Adrenal gland (tissue), 12 donors: ENCODE data around the gene TH. TPM values are rescaled to one million over a fixed set of nuclear protein-coding genes. Genes with fewer than 3 reads are reported as not detected.

Experiments
- DNase-seq, 7 donors: peaks; one replicate each; pipeline ENCODE4 v3.0.0-alpha.2; 2019 to 2020
- H3K27ac ChIP-seq, 5 donors: fragments of 200-600 bp; sonication (generic) in 4 of 5; 1 replicate in 3 of 5; 2 replicates in 2 of 5; pipeline versions ENCODE4 v1.5.1 to v1.8.0; 2016 to 2020; ENCODE audit warnings: mild to moderate bottlenecking in 1 of 5
- H3K27me3 ChIP-seq: fragments of 200-600 bp; 2 replicates; pipeline ENCODE4 v1.8.0; 2021
- H3K36me3 ChIP-seq, 2 donors: fragments of 200-600 bp; replicated peaks in 1 of 2; 1 replicate in 1 of 2; 2 replicates in 1 of 2; pipeline versions ENCODE4 v1.5.1 to v1.8.0; 2018 to 2022
- H3K4me1 ChIP-seq, 2 donors: fragments of 200-600 bp; replicated peaks in 1 of 2; 1 replicate in 1 of 2; 2 replicates in 1 of 2; pipeline versions ENCODE4 v1.5.1 to v1.8.0; 2018 to 2021
- H3K4me3 ChIP-seq, 4 donors: fragments of 200-600 bp; sonication (generic) in 3 of 4; one replicate each; pipeline ENCODE4 v1.5.1; 2016 to 2018
- H3K9me3 ChIP-seq, 3 donors: fragments of 200-600 bp; sonication (generic) in 1 of 3; replicated peaks in 1 of 3; 1 replicate in 2 of 3; 2 replicates in 1 of 3; pipeline versions ENCODE4 v1.5.1 to v1.8.0; 2016 to 2021
- CTCF ChIP-seq, 6 experiments: fragments of 450-650 bp in 4 of 6; fragments of 200-600 bp in 2 of 6; sonication (generic) in 1 of 6; IDR thresholded peaks; 1 replicate in 5 of 6; 2 replicates in 1 of 6; pipeline versions ENCODE4 v1.5.1 to v1.8.0; 2016 to 2021; ENCODE audit warnings: antibody characterized with exemption in 6 of 6, mild to moderate bottlenecking in 2 of 6, moderate library complexity in 1 of 6
- POLR2A ChIP-seq, 2 donors: fragments of 450-650 bp; IDR thresholded peaks; one replicate each; pipeline ENCODE4 v1.6.1; 2017; ENCODE audit warnings: antibody characterized with exemption in 2 of 2, mild to moderate bottlenecking in 2 of 2, moderate library complexity in 1 of 2
- WGBS, 4 donors: extraction: QIAGEN DNeasy Blood & Tissue Kit in 2 of 4; methylation state at CpG; one replicate each; pipeline versions ENCODE4 v1.1.5 to v1.1.7; 2013 to 2017; 5-methylcytosine and 5-hydroxymethylcytosine counted together
- intact Hi-C, 2 donors: fragments of 100-400 bp; cut with DNase I; formaldehyde crosslinking; loops; one replicate each; pipeline versions ENCODE4 v1.14.1 to v1.15.0; 2022 to 2023
- polyA plus RNA-seq, 3 donors: library from polyadenylated mRNA; stranded (reverse); fragments of 200-250 nt in 2 of 3; fragments of 350-450 nt in 1 of 3; fragmentation: Illumina TruSeq in 1 of 3; extraction: RNeasy Lipid Tissue Mini Kit (QIAGEN cat#74804) in 1 of 3; gene quantifications; one replicate each; pipeline ENCODE4 v1.2.3, GENCODE V29; 2013 to 2014
- total RNA-seq, 9 donors: library from RNA; depleted of rRNA in 4 of 9; stranded (reverse); fragments of >200 nt in 4 of 9; fragments of 120-200 nt in 1 of 9; fragmentation: NEBNext Ultra II Directional in 1 of 9; extraction: Animal tissue kit (Norgen Biotek cat#: 25700) in 1 of 9; gene quantifications; one replicate each; pipeline versions ENCODE4 v1.1.0 to v1.2.4, GENCODE V29; 2013 to 2023
- donor health status: healthy with polysubstance abuse.
- donor health status: Bipolar disorder and iron deficiency.
- donor health status: DM: yes; HTN: yes; CAD: no.
- donor health status: DM: no; HTN: no; CAD: no.
- donor health status: DM: no; HTN: no; CAD: no.
- donor health status: DM: yes; HTN: yes; CAD: no.

TH gene
- total and polyA plus RNA-seq, 12 donors: 0.54 to 1,253 (median 55.2) TPM; not detected in 1

- WGBS, 4 donors: 81 to 100% (median 89%) methylated on average over 4 to 7 of the region's 7 CpGs
- no peaks in the 10 kb centered on the region for H3K9me3 ChIP-seq
- H3K4me3 ChIP-seq: no peak overlapping the region
- H3K27me3 ChIP-seq: peaks cover 13% of the 10 kb centered on the region
- DNase-seq: no peak
- intact Hi-C loops: no loop called here
- no peaks in the 10 kb centered on the region for H3K36me3 ChIP-seq
- no peaks in the 10 kb centered on the region for H3K4me1 ChIP-seq
- no peak overlapping the region for H3K27ac ChIP-seq
- TF ChIP-seq CTCF (IDR thresholded peaks at IDR 0.05) (no peak), POLR2A (IDR thresholded peaks at IDR 0.05) (no peak)
These were observed 48.0 kb downstream of the TH start for GRCh38 chr11:2123628-2123960.

GRCh38 chr11:2122907-2123627 lies 48.5 kb downstream of the TH start:
- no peaks in the 10 kb centered on the region for H3K36me3 ChIP-seq
- no peaks in the 10 kb centered on the region for H3K9me3 ChIP-seq
- TF ChIP-seq CTCF (IDR thresholded peaks at IDR 0.05): no peak
- TF ChIP-seq POLR2A (IDR thresholded peaks at IDR 0.05): no peak
- intact Hi-C loops: no loop called here
- 73 to 83% (median 76%) methylated on average over 6 to 13 of the region's 13 CpGs for WGBS, 4 donors
- H3K4me3 ChIP-seq: no peak overlapping the region
- no peaks in the 10 kb centered on the region for H3K4me1 ChIP-seq
- peaks cover 13% of the 10 kb centered on the region for H3K27me3 ChIP-seq
- H3K27ac ChIP-seq: no peak overlapping the region
- DNase-seq: no peak

GRCh38 chr11:2122222-2122906 lies 49.3 kb downstream of the TH start:
- no peak for DNase-seq
- no peaks in the 10 kb centered on the region for H3K36me3 ChIP-seq
- H3K9me3 ChIP-seq: peaks cover 0 to 2% (median 0%) of the 10 kb centered on the region in 3 donors
- H3K4me1 ChIP-seq: no peaks in the 10 kb centered on the region
- no peak overlapping the region for H3K4me3 ChIP-seq
- no peak overlapping the region for H3K27ac ChIP-seq
- 41 to 68% (median 61%) methylated on average over 4 to 19 of the region's 19 CpGs for WGBS, 4 donors
- TF ChIP-seq CTCF (IDR thresholded peaks at IDR 0.05): no peak
- no peak for TF ChIP-seq POLR2A (IDR thresholded peaks at IDR 0.05)
- intact Hi-C loops: no loop called here
- H3K27me3 ChIP-seq: peaks cover 13% of the 10 kb centered on the region

- H3K9me3 ChIP-seq: peaks cover 0 to 5% (median 0%) of the 10 kb centered on the region in 3 donors
- peaks cover 13% of the 10 kb centered on the region for H3K27me3 ChIP-seq
- DNase-seq: no peak
- H3K4me1 ChIP-seq: no peaks in the 10 kb centered on the region
- H3K27ac ChIP-seq: no peak overlapping the region
- no peak overlapping the region for H3K4me3 ChIP-seq
- TF ChIP-seq CTCF (IDR thresholded peaks at IDR 0.05): no peak
- no peak for TF ChIP-seq POLR2A (IDR thresholded peaks at IDR 0.05)
- H3K36me3 ChIP-seq: no peaks in the 10 kb centered on the region
- 74 to 85% (median 76%) methylated on average over 19 to 21 of the region's 21 CpGs for WGBS, 4 donors
- intact Hi-C loops: no loop called here
These were observed 50.1 kb downstream of the TH start for GRCh38 chr11:2121227-2122130.
